Activated T-cell treated with anti-CD3 and anti-CD28 coated beads, Interleukin-2, amount 50 U/mL, for 4 hours (primary cell): ENCODE measurements around the gene LIX1. TPM values are rescaled to one million over a fixed set of nuclear protein-coding genes. Genes with fewer than 3 reads are reported as not detected.

Source experiments
- ATAC-seq, 2 donors: fragments of 200-7000 bp; cut with Tn5 transposase; one replicate each; pipeline ENCODE4 v1.10.0; 2021
- DNase-seq: peaks from one replicate; pipeline ENCODE4 v3.0.0-alpha.2; 2020
- H3K27me3 Mint-ChIP-seq: one replicate; pipeline ENCODE4 v1.8.0; 2021; ENCODE audit warnings: low read depth, mixed read lengths
- H3K36me3 Mint-ChIP-seq: one replicate; pipeline ENCODE4 v1.8.0; 2022; ENCODE audit warnings: mixed read lengths; ENCODE audit not compliant: insufficient read depth
- H3K4me1 Mint-ChIP-seq: one replicate; pipeline ENCODE4 v1.8.0; 2021; ENCODE audit warnings: low read depth, mixed read lengths
- H3K4me3 Mint-ChIP-seq: one replicate; pipeline ENCODE4 v1.8.0; 2021; ENCODE audit warnings: mild to moderate bottlenecking, moderate library complexity, mixed read lengths
- H3K9me3 Mint-ChIP-seq: one replicate; pipeline ENCODE4 v1.8.0; 2021; ENCODE audit warnings: mixed read lengths
- total RNA-seq, 3 donors: library from RNA; stranded (reverse); gene quantifications; one replicate each; pipeline ENCODE4 v1.2.1, GENCODE V29; 2021

The LIX1 gene
- total RNA-seq, 3 donors from 2014 or later: not detected

- no peak for ATAC-seq
- Mint-ChIP-seq H3K9me3 (peaks cover 5% of the 10 kb centered on the region), H3K27me3 (no peaks in the 10 kb centered on the region), H3K4me3 (no peak overlapping the region), H3K36me3 (peaks cover 2% of the 10 kb centered on the region), H3K4me1 (no peaks in the 10 kb centered on the region)
- no peak for DNase-seq
Observed at GRCh38 chr5:97063251-97063650, 79.2 kb downstream of the LIX1 start.

GRCh38 chr5:97062046-97062445, 80.4 kb downstream of the LIX1 start:
- H3K36me3 Mint-ChIP-seq: peaks cover 2% of the 10 kb centered on the region
- H3K27me3 Mint-ChIP-seq: no peaks in the 10 kb centered on the region
- H3K4me1 Mint-ChIP-seq: no peaks in the 10 kb centered on the region
- no peak for DNase-seq
- peaks cover 5% of the 10 kb centered on the region for H3K9me3 Mint-ChIP-seq
- no peak for ATAC-seq
- no peak overlapping the region for H3K4me3 Mint-ChIP-seq

GRCh38 chr5:97056263-97056662, 86.1 kb downstream of the LIX1 start:
- Mint-ChIP-seq H3K36me3 (peaks cover 2% of the 10 kb centered on the region), H3K4me1 (no peaks in the 10 kb centered on the region)
- ATAC-seq: no peak

GRCh38 chr5:97049175-97049574, 93.2 kb downstream of the LIX1 start:
- DNase-seq (no peak), ATAC-seq (no peak)
- Mint-ChIP-seq H3K36me3 (no peaks in the 10 kb centered on the region), H3K4me3 (no peak overlapping the region), H3K27me3 (peaks cover 3% of the 10 kb centered on the region), H3K4me1 (no peaks in the 10 kb centered on the region), H3K9me3 (no peaks in the 10 kb centered on the region)

More at GRCh38 chr5:97056263-97056662, 86.1 kb downstream of the LIX1 start:
- Mint-ChIP-seq H3K27me3 (peaks cover 3% of the 10 kb centered on the region), H3K4me3 (no peak overlapping the region), H3K9me3 (peaks cover 5% of the 10 kb centered on the region)
- no peak for DNase-seq

DNA sequence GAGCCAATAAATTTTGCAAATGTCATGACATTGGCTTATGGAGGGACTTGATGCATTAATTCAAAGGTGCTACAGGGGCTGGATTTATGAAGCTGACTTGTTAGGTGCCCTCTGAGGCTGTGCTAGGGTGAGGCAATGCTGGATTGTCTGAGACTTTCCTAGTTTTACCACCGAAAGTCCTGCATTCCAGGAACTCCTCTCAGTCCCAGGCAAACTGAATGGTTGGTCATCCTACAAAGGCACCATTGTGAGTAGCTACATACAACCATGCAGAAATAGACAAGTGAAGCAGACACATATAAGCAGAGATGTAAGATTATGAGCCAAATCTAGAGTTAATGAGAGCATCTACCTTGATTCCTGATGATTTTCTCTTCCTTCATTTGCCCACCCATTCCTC, 95.3 kb downstream of the LIX1 start:
- Mint-ChIP-seq H3K9me3 (no peaks in the 10 kb centered on the region), H3K27me3 (no peaks in the 10 kb centered on the region), H3K36me3 (no peaks in the 10 kb centered on the region), H3K4me1 (no peaks in the 10 kb centered on the region), H3K4me3 (no peak overlapping the region)
- ATAC-seq (no peak), DNase-seq (no peak)

DNA sequence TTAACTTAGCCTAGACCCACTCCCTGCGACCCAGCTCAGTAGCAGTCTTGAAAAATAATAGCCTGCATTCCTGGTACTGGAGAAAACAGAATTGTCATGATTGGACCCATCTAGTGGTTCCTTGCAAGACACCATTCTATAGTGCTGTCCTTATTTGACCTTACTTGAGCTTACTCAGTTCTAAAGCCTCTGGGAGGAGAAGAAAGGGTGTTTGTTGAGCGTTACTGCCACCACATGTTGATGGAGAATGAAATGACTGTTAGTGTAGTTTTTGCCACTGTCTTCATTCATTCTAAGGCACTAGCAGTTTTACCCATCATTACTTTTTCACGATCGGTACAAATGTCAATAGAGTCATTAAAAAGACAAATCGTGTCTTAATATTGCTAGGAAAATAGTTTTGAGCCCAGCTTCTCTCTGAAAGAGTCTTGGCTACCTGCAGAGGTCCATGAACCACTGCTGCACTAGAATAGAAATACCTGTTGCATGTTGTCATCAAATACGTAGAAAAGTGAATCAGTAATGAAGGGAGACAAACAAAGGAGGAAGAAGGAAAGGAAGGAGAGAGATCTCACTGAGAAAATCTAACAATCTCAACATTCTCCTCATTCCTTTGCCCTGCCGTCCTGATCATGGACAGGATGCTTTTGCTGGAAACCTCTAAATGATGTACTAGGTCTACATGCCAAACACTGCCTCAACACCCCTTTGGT, 96.0 kb downstream of the LIX1 start:
- ATAC-seq: no peak
- H3K4me3 Mint-ChIP-seq: no peak overlapping the region

GRCh38 chr5:97044052-97044451, 98.4 kb downstream of the LIX1 start:
- H3K9me3 Mint-ChIP-seq: no peaks in the 10 kb centered on the region
- no peak for DNase-seq
- no peak overlapping the region for H3K4me3 Mint-ChIP-seq
- no peaks in the 10 kb centered on the region for H3K27me3 Mint-ChIP-seq
- no peaks in the 10 kb centered on the region for H3K36me3 Mint-ChIP-seq
- H3K4me1 Mint-ChIP-seq: no peaks in the 10 kb centered on the region
- ATAC-seq: no peak

More for the DNA sequence above, 96.0 kb downstream of the LIX1 start:
- no peak for DNase-seq
- Mint-ChIP-seq H3K4me1 (no peaks in the 10 kb centered on the region), H3K27me3 (no peaks in the 10 kb centered on the region), H3K36me3 (no peaks in the 10 kb centered on the region), H3K9me3 (no peaks in the 10 kb centered on the region)

- no peaks in the 10 kb centered on the region for H3K27me3 Mint-ChIP-seq
- no peak overlapping the region for H3K4me3 Mint-ChIP-seq
- no peaks in the 10 kb centered on the region for H3K36me3 Mint-ChIP-seq
- no peak for ATAC-seq
- no peaks in the 10 kb centered on the region for H3K4me1 Mint-ChIP-seq
- H3K9me3 Mint-ChIP-seq: no peaks in the 10 kb centered on the region
- DNase-seq: no peak
Observed at GRCh38 chr5:97043511-97043910, 98.9 kb downstream of the LIX1 start.

GRCh38 chr5:97042996-97043395, 99.4 kb downstream of the LIX1 start:
- no peaks in the 10 kb centered on the region for H3K4me1 Mint-ChIP-seq
- H3K4me3 Mint-ChIP-seq: no peak overlapping the region
- H3K27me3 Mint-ChIP-seq: no peaks in the 10 kb centered on the region
- DNase-seq (no peak), ATAC-seq (no peak)
- no peaks in the 10 kb centered on the region for H3K36me3 Mint-ChIP-seq
- no peaks in the 10 kb centered on the region for H3K9me3 Mint-ChIP-seq

Other genes with a start within 250 kb of the LIX1 start
- gene LNPEP, start 206.5 kb downstream of the LIX1 start, total RNA-seq: 10 to 100 TPM; 20.3 to 22.9 (median 20.6) TPM
- 10 to 100 TPM; 51.4 to 59.1 (median 54.2) TPM for gene RIOK2, start 40.6 kb upstream of the LIX1 start, total RNA-seq